H4 (cell line): ENCODE measurements around the gene NELFA. TPM values are rescaled to one million over a fixed set of nuclear protein-coding genes. Genes with fewer than 3 reads are reported as not detected.

Source experiments
- DNase-seq: peaks from one replicate; pipeline ENCODE4 v3.0.0-alpha.2; 2015; ENCODE audit warnings: low spot score
- total RNA-seq: library from RNA; depleted of rRNA; stranded (reverse); fragments of >200 nt; shearing (Covaris generic); gene quantifications from 2 replicates; pipeline ENCODE4 v1.2.3, GENCODE V29; 2014; rRNA removed

NELFA gene
- total RNA-seq, 1 experiment from 2014 or later, result 22.0 TPM

DNA sequence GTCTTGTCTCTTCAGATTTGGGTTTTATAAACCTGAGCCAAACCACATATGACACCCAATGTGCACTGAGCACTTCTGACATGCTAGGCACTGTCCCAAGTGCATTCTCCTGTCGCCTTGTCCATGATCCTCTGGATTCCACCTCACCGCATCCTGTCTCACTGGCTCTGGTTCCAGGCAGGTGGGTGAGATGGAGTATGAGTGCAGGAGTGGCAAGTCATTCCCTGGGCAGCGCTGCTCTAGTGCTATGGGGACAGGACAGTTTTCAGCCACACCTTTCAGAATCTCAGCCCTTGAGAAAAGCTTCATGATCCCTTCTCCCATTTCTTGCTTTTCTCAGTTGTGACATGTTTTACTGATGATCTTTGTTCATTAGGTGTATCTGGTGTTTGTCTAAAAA lies 71.2 kb downstream of the NELFA start:
- DNase-seq, result no peak

GRCh38 chr4:1933700-1934099 lies 75.1 kb downstream of the NELFA start:
- no peak for DNase-seq

DNA sequence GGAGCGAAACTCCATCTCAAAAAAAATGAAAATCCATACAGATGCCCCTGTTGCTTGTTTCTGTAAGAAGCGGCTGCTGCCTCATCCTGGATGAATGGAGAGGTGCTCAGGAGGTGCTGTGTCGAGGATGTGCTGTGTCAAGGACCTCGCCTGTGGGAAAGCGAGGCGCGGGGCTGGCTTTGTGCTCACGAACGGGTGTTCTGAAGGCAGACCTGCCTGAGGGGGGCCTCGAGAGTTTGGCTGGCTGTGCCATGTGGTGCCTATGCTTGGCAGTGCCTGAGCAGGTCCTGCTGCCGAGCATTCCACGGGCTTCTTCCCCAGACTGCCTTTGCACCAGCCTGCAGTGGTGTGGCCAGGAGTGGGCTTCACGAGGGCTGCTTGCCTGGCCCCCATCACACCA lies 76.0 kb downstream of the NELFA start:
- DNase-seq, result no peak

Other genes starting within 250 kb of the NELFA start
- 1.7 and 2.1 TPM in 2 replicates for gene FGFR3, start 215.7 kb downstream of the NELFA start, total RNA-seq
- gene LETM1, start 152.8 kb downstream of the NELFA start, total RNA-seq, result 37.7 and 42.6 TPM in 2 replicates
- gene NSD2, start 137.6 kb downstream of the NELFA start, total RNA-seq, result 48.0 and 53.5 TPM in 2 replicates
- gene NAT8L, start 50.4 kb upstream of the NELFA start, total RNA-seq, result 0.45 and 0.58 TPM in 2 replicates
- 7.6 and 11.0 TPM in 2 replicates for gene HAUS3, start 233.1 kb upstream of the NELFA start, total RNA-seq
- gene POLN, start 233.1 kb upstream of the NELFA start, total RNA-seq, result 1.0 and 1.8 TPM in 2 replicates